Mesenchymal stem cell (in vitro differentiated cells and primary cell): ENCODE measurements around the gene RAPGEF4.

Source experiments
- DNase-seq: peaks from one replicate; pipeline ENCODE4 v3.0.0-alpha.2; 2013
- H2AFZ ChIP-seq: one replicate; pipeline ENCODE4 v1.6.1; 2013; ENCODE audit warnings: low read depth, mild to moderate bottlenecking, control low read depth, inconsistent platforms, low read length, moderate library complexity
- H2AK5ac ChIP-seq: 2 replicates; pipeline ENCODE4 v1.6.1; 2013; ENCODE audit warnings: low read length, moderate library complexity, mild to moderate bottlenecking, inconsistent platforms; ENCODE audit not compliant: severe bottlenecking
- H2BK120ac ChIP-seq: one replicate; pipeline ENCODE4 v1.6.1; 2013; ENCODE audit warnings: low read depth, mild to moderate bottlenecking, inconsistent platforms, low read length, moderate library complexity
- H2BK12ac ChIP-seq, 2 experiments: one replicate each; pipeline ENCODE4 v1.6.1; 2013; ENCODE audit warnings: inconsistent platforms in 2 of 2, low read length in 2 of 2, mild to moderate bottlenecking in 2 of 2, moderate library complexity in 2 of 2, control low read depth in 1 of 2
- H2BK15ac ChIP-seq: one replicate; pipeline ENCODE4 v1.6.1; 2013; ENCODE audit warnings: mild to moderate bottlenecking, low read depth, inconsistent platforms; ENCODE audit not compliant: poor library complexity, severe bottlenecking
- H2BK5ac ChIP-seq: 2 replicates; pipeline ENCODE4 v1.6.1; 2013; ENCODE audit warnings: low read depth, mild to moderate bottlenecking, low read length, control low read depth, inconsistent platforms; ENCODE audit not compliant: poor library complexity, severe bottlenecking
- H3K14ac ChIP-seq, 2 experiments: one replicate each; pipeline ENCODE4 v1.6.1; 2013; ENCODE audit warnings: inconsistent platforms in 2 of 2, low read length in 2 of 2, control low read depth in 1 of 2, mild to moderate bottlenecking in 1 of 2, moderate library complexity in 1 of 2
- H3K18ac ChIP-seq, 2 experiments: one replicate each; pipeline ENCODE4 v1.6.1; 2013; ENCODE audit warnings: inconsistent platforms in 2 of 2, low read length in 2 of 2, control low read depth in 1 of 2, low read depth in 1 of 2, mild to moderate bottlenecking in 1 of 2
- H3K23ac ChIP-seq, 2 experiments: one replicate each; pipeline ENCODE4 v1.6.1; 2013; ENCODE audit warnings: inconsistent platforms in 2 of 2, low read length in 2 of 2, mild to moderate bottlenecking in 2 of 2, moderate library complexity in 2 of 2, control low read depth in 1 of 2
- H3K27ac ChIP-seq: 2 replicates; pipeline ENCODE4 v1.5.1; 2013; ENCODE audit warnings: mild to moderate bottlenecking, moderate library complexity, low read length, control low read depth, inconsistent platforms; ENCODE audit not compliant: poor library complexity, severe bottlenecking
- H3K27me3 ChIP-seq, 2 experiments: 2 replicates each; pipeline versions ENCODE4 v1.6.1 to v1.7.0; 2013; ENCODE audit warnings: low read length in 2 of 2, mild to moderate bottlenecking in 2 of 2, moderate library complexity in 2 of 2, control low read depth in 1 of 2, inconsistent platforms in 1 of 2; ENCODE audit not compliant: control insufficient read depth in 1 of 2, insufficient read depth in 1 of 2
- H3K36me3 ChIP-seq, 2 experiments: 2 replicates each; pipeline versions ENCODE4 v1.6.1 to v1.7.0; 2013; ENCODE audit warnings: low read length in 2 of 2, control low read depth in 1 of 2, inconsistent platforms in 1 of 2, low read depth in 1 of 2, mild to moderate bottlenecking in 1 of 2; ENCODE audit not compliant: insufficient read depth in 2 of 2, control insufficient read depth in 1 of 2
- H3K4ac ChIP-seq, 2 experiments: one replicate each; pipeline ENCODE4 v1.6.1; 2013; ENCODE audit warnings: inconsistent platforms in 2 of 2, low read length in 2 of 2, mild to moderate bottlenecking in 2 of 2, moderate library complexity in 2 of 2, control low read depth in 1 of 2, low read depth in 1 of 2
- H3K4me1 ChIP-seq: 2 replicates; pipeline ENCODE4 v1.6.1; 2013; ENCODE audit warnings: low read depth, low read length, control low read depth; ENCODE audit not compliant: control insufficient read depth, insufficient read depth
- H3K4me2 ChIP-seq: 2 replicates; pipeline ENCODE4 v1.6.1; 2013; ENCODE audit warnings: low read length, mild to moderate bottlenecking, inconsistent platforms; ENCODE audit not compliant: poor library complexity, severe bottlenecking
- H3K4me3 ChIP-seq, 2 experiments: 2 replicates each; pipeline versions ENCODE4 v1.5.1 to v1.7.0; 2013; ENCODE audit warnings: low read length in 2 of 2, mild to moderate bottlenecking in 2 of 2, control low read depth in 1 of 2, low read depth in 1 of 2; ENCODE audit not compliant: insufficient read depth in 1 of 2
- H3K79me1 ChIP-seq: replicated peaks from 2 replicates; pipeline ENCODE4 v1.6.1; 2013; ENCODE audit warnings: mild to moderate bottlenecking, control low read depth, low read length, inconsistent platforms; ENCODE audit not compliant: poor library complexity, severe bottlenecking
- H3K9ac ChIP-seq: 2 replicates; pipeline ENCODE4 v1.7.0; 2013; ENCODE audit warnings: mild to moderate bottlenecking, low read length, moderate library complexity
- H3K9me3 ChIP-seq: 2 replicates; pipeline ENCODE4 v1.7.0; 2013; ENCODE audit warnings: mild to moderate bottlenecking, low read length; ENCODE audit not compliant: control insufficient read depth
- H4K8ac ChIP-seq: one replicate; pipeline ENCODE4 v1.6.1; 2013; ENCODE audit warnings: inconsistent platforms, mild to moderate bottlenecking, low read length, moderate library complexity
- H4K91ac ChIP-seq: one replicate; pipeline ENCODE4 v1.6.1; 2013; ENCODE audit warnings: mild to moderate bottlenecking, low read length, inconsistent platforms
- WGBS: methylation state at CpG from one replicate; pipeline ENCODE4 v1.1.7; 2013; ENCODE audit warnings: mixed read lengths; 5-methylcytosine and 5-hydroxymethylcytosine counted together

RAPGEF4 gene

DNA sequence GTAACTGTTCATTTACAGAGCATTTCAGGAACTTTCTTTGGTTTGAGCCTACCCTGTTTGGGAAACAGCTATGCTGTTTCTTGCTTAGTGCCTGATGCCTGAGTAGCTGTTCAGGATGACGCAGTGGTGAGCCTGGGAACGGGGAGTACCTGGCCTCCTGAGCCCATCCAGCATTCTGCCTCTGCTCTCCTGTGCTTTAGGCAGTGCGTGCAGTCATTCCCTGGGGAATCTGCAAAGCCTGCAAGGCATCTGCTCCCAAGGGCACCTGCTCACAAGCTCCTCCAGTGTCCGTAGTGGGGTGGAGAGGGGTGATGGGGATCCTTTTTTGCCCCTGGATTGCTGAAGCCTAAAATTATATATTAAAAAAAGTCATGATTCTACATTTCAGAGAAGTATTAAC lies 68.8 kb downstream of the RAPGEF4 start:
- no peaks in the 10 kb centered on the region for H3K27me3 ChIP-seq
- H3K79me1 ChIP-seq = no peaks in the 10 kb centered on the region
- no peak overlapping the region for H3K9ac ChIP-seq
- no peak overlapping the region for H2BK5ac ChIP-seq
- no peak overlapping the region for H2BK120ac ChIP-seq
- no peak overlapping the region for H2BK15ac ChIP-seq
- H2BK12ac ChIP-seq = no peak overlapping the region
- DNase-seq = no peak
- H3K4ac ChIP-seq = no peak overlapping the region
- no peak overlapping the region for H3K23ac ChIP-seq
- H3K9me3 ChIP-seq = peaks cover 5% of the 10 kb centered on the region
- no peak overlapping the region for H3K4me3 ChIP-seq
- H3K27ac ChIP-seq = no peak overlapping the region
- no peak overlapping the region for H4K8ac ChIP-seq
- no peak overlapping the region for H2AFZ ChIP-seq
- H3K4me2 ChIP-seq = no peak overlapping the region
- no peak overlapping the region for H3K14ac ChIP-seq
- WGBS = 83% methylated on average over 3 of the region's 4 CpGs
- H3K36me3 ChIP-seq = no peaks in the 10 kb centered on the region
- no peak overlapping the region for H2AK5ac ChIP-seq
- H4K91ac ChIP-seq = peak overlapping the region; percentile 46
- no peak overlapping the region for H3K18ac ChIP-seq
- H3K4me1 ChIP-seq = no peaks in the 10 kb centered on the region

- WGBS = 7% methylated on average over 2 of the region's 2 CpGs
- Histone ChIP-seq H3K27ac (no peak overlapping the region), H2AFZ (no peak overlapping the region), H4K91ac (no peak overlapping the region), H2BK5ac (no peak overlapping the region), H3K27me3 (no peaks in the 10 kb centered on the region), H3K4me3 (no peak overlapping the region), H3K9me3 (peaks cover 5% of the 10 kb centered on the region), H3K4me1 (no peaks in the 10 kb centered on the region), H2BK12ac (no peak overlapping the region), H4K8ac (no peak overlapping the region), H3K9ac (peak overlapping the region; percentile 54), H2AK5ac (no peak overlapping the region), H2BK120ac (no peak overlapping the region), H3K23ac (no peak overlapping the region), H3K18ac (no peak overlapping the region), H3K4me2 (no peak overlapping the region), H3K79me1 (no peaks in the 10 kb centered on the region), H3K36me3 (no peaks in the 10 kb centered on the region), H2BK15ac (no peak overlapping the region), H3K14ac (no peak overlapping the region), H3K4ac (no peak overlapping the region)
- peak; percentile 61 for DNase-seq
Measured at GRCh38 chr2:172806493-172806892, 70.8 kb downstream of the RAPGEF4 start.

DNA sequence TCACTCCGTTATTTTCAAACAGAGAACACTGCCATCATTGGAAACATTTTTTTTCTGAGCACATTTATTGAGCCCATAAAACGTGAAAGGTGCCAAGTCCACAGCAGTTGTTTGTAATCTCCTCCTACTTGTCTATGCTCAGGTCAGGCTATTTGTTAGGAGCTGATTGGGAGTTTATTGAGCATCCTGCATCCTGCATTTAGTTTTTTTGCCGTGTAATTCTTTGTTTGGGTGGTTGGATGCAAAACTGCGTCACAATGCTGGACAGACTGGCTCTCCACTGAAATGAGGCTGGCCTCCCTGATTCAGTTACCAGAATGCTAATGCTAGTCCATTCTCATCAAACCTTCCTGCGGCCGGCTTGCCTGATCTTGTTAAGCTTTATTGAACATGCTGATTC lies 71.4 kb downstream of the RAPGEF4 start:
- DNase-seq = no peak
- no peak overlapping the region for H3K23ac ChIP-seq
- no peak overlapping the region for H3K4ac ChIP-seq
- H4K8ac ChIP-seq = no peak overlapping the region
- H3K14ac ChIP-seq = no peak overlapping the region
- peaks cover 5% of the 10 kb centered on the region for H3K9me3 ChIP-seq
- H3K79me1 ChIP-seq = no peaks in the 10 kb centered on the region
- H2AK5ac ChIP-seq = peak overlapping the region; percentile 41
- H3K27me3 ChIP-seq = no peaks in the 10 kb centered on the region
- H3K4me1 ChIP-seq = no peaks in the 10 kb centered on the region
- no peak overlapping the region for H4K91ac ChIP-seq
- H3K4me3 ChIP-seq = no peak overlapping the region
- H2BK5ac ChIP-seq = no peak overlapping the region
- no peak overlapping the region for H3K27ac ChIP-seq
- H2AFZ ChIP-seq = peak overlapping the region; percentile 36
- H3K18ac ChIP-seq = no peak overlapping the region
- no peak overlapping the region for H2BK12ac ChIP-seq
- H2BK15ac ChIP-seq = no peak overlapping the region
- no peak overlapping the region for H3K4me2 ChIP-seq
- 76% methylated on average over 6 of the region's 6 CpGs for WGBS
- H3K36me3 ChIP-seq = no peaks in the 10 kb centered on the region
- H2BK120ac ChIP-seq = no peak overlapping the region
- peak overlapping the region; percentile 54 for H3K9ac ChIP-seq

DNA sequence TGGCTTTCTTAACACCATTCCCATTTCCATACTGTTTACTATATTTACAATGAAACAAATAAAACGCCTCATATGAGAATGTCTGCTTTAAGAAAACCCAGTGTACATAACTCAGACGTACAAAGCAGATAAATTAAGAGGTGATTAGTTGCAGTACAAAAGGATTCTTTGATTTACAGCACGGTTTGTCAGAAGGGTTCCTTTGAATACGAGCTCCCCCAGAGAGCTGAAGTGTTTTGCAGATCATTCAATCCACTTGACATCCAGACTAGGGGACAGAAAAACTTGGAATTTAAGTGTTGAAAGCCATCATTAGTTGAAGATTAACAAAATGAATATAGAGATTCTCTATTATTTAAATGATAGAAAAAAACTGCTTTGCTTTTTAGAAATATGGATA lies 72.5 kb downstream of the RAPGEF4 start:
- Histone ChIP-seq H4K91ac (no peak overlapping the region), H3K79me1 (no peaks in the 10 kb centered on the region), H4K8ac (no peak overlapping the region), H2BK12ac (no peak overlapping the region), H3K9me3 (no peaks in the 10 kb centered on the region), H3K4ac (no peak overlapping the region), H3K9ac (no peak overlapping the region), H3K27me3 (peaks cover 0 to 3% of the 10 kb centered on the region in 2 experiments), H2BK120ac (no peak overlapping the region), H3K4me2 (no peak overlapping the region), H3K27ac (no peak overlapping the region), H3K4me3 (no peak overlapping the region), H3K4me1 (no peaks in the 10 kb centered on the region), H3K23ac (no peak overlapping the region), H2AFZ (no peak overlapping the region), H3K36me3 (no peaks in the 10 kb centered on the region), H2BK5ac (no peak overlapping the region), H3K18ac (no peak overlapping the region), H2BK15ac (no peak overlapping the region), H2AK5ac (no peak overlapping the region), H3K14ac (no peak overlapping the region)
- 71% methylated on average over 4 of the region's 4 CpGs for WGBS
- no peak for DNase-seq
